ENCODE results near the gene GSK3B. TPM values are rescaled to one million over a fixed set of nuclear protein-coding genes. Genes with fewer than 3 reads are reported as not detected.
"Not testable (repeated sequence)": the region's sequence is repeated elsewhere in the genome, so short reads cannot be mapped to it uniquely, and the experiment has no call there.

GSK3B gene
- polyA plus RNA-seq, 6 donors from 2014 or later = 11.3 to 26.1 (median 14.9) TPM

- Mint-ChIP-seq H3K9me3 (peaks cover 0 to 28% (median 22%) of the 10 kb centered on the region in 7 donors), H3K27me3 (no peaks in the 10 kb centered on the region), H3K4me3 (no peak overlapping the region), H3K4me1 (peaks cover 0 to 8% (median 8%) of the 10 kb centered on the region in 3 donors), H3K36me3 (peaks cover 25 to 28% of the 10 kb centered on the region in 2 donors), H3K27ac (peak overlapping the region in 1 of 6 donors; percentile 50)
- ATAC-seq (ENCODE audit: low read depth in 2 of 2) = peak; percentile 58 to 65
- DNase-seq = peak; percentile 40
Observed at GRCh38 chr3:119891944-119892721, 202.1 kb downstream of the GSK3B start.

DNA sequence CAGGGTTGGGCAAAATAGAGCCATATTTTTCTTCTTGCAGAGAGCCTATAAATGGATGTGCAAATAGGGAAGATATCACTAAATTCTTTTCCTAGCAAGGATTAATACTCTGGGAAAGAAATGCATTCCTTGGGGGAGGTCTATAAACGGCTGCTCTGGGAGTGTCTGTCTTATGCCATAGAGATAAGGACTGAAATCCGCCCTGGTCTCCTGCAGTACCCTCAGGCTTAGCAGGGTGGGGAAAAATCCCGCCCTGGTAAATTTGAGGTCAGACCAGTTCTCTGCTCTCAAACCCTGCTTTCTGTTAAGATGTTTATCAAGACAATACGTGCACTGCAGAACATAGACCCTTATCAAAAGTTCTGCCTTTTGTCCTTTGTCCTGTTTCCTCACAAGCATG is 205.6 kb downstream of the GSK3B start:
- not testable (repeated sequence) for H3K27me3 Mint-ChIP-seq; ATAC-seq (ENCODE audit: low read depth in 2 of 2); H3K27ac Mint-ChIP-seq; DNase-seq; H3K4me3 Mint-ChIP-seq
- Mint-ChIP-seq H3K9me3 (peaks cover 0 to 30% (median 24%) of the 10 kb centered on the region in 7 donors), H3K36me3 (peaks cover 37 to 47% of the 10 kb centered on the region in 2 donors), H3K4me1 (peaks cover 0 to 13% (median 9%) of the 10 kb centered on the region in 3 donors)

DNA sequence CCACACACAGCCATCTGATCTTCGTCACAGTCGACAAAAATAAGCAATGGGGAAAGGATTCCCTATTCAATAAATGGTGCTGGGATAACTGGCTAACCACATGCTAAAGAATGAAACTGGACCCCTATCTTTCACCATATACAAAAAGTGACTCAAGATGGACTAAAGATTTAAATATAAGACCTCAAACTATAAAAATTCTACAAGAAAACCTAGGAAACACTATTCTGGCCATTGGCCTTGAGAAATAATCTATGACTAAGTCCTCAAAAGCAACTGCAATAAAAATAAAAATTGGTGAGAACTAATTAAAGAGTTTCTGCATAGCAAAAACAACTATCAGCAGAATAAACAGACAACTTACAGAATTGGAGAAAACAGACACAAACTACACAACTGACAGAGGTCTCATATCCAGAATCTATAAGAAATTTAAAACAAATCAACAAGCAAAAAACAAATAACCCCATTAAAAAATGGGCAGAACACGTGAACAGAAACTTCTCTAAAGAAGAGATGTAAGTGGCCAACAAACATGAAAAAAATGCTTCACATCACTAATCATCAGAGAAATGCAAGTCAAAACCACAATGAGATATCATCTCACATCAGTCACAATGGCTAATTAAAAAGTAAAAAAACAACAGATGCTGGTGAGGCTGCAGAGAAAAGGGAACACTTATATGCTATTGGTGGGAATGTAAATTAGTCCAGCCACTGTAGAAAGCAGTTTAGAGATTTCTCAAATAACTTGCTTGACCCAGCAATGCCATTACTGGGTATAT is 208.3 kb downstream of the GSK3B start:
- H3K36me3 Mint-ChIP-seq = peaks cover 42 to 54% of the 10 kb centered on the region in 2 donors

GRCh38 chr3:119884161-119884557 is 210.1 kb downstream of the GSK3B start:
- Mint-ChIP-seq H3K36me3 (peaks cover 49 to 56% of the 10 kb centered on the region in 2 donors), H3K27ac (peak overlapping the region in 1 of 6 donors; percentile 91), H3K27me3 (no peaks in the 10 kb centered on the region), H3K4me3 (no peak overlapping the region), H3K4me1 (peaks cover 0 to 6% (median 2%) of the 10 kb centered on the region in 3 donors), H3K9me3 (peaks cover 0 to 24% (median 21%) of the 10 kb centered on the region in 7 donors)
- no peak for ATAC-seq (ENCODE audit: low read depth in 2 of 2)
- no peak for DNase-seq

More for the DNA sequence above, 208.3 kb downstream of the GSK3B start:
- Mint-ChIP-seq H3K4me3 (no peak overlapping the region), H3K27ac (peak overlapping the region in 1 of 6 donors; percentile 21), H3K27me3 (no peaks in the 10 kb centered on the region), H3K4me1 (peaks cover 0 to 6% (median 2%) of the 10 kb centered on the region in 3 donors), H3K9me3 (peaks cover 0 to 30% (median 24%) of the 10 kb centered on the region in 7 donors)
- no peak for DNase-seq
- ATAC-seq (ENCODE audit: low read depth in 2 of 2) = no peak

GRCh38 chr3:119883461-119884160 is 210.6 kb downstream of the GSK3B start:
- no peak for ATAC-seq (ENCODE audit: low read depth in 2 of 2)
- Mint-ChIP-seq H3K4me1 (peaks cover 0 to 6% (median 2%) of the 10 kb centered on the region in 3 donors), H3K36me3 (peaks cover 44 to 52% of the 10 kb centered on the region in 2 donors), H3K9me3 (peaks cover 0 to 19% (median 15%) of the 10 kb centered on the region in 7 donors), H3K27me3 (no peaks in the 10 kb centered on the region), H3K27ac (peak overlapping the region in 1 of 6 donors; percentile 91), H3K4me3 (no peak overlapping the region)
- no peak for DNase-seq

DNA sequence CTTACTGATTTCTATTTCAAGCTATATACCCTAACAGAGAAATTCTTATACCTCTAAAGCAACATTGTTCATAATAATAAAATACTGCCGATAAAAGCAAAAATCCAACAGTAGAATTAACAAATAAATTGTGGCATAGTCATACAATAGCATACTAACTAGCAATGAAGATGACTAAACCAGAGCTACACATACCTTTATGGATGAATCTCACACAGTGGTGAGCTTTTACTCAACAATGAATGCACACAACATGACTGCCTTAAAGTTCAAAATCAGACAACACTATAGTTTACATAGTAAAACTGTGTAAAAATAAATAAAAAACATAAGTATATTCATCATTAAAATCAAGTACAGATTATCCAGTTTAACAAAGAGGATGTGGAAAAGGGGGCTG is 213.3 kb downstream of the GSK3B start:
- Mint-ChIP-seq H3K9me3 (no peaks in the 10 kb centered on the region), H3K36me3 (peaks cover 26 to 32% of the 10 kb centered on the region in 2 donors), H3K4me1 (peaks cover 0 to 6% (median 2%) of the 10 kb centered on the region in 3 donors), H3K27ac (no peak overlapping the region), H3K27me3 (no peaks in the 10 kb centered on the region), H3K4me3 (no peak overlapping the region)
- no peak for ATAC-seq (ENCODE audit: low read depth in 2 of 2)
- DNase-seq = no peak

- peaks cover 6 to 11% (median 9%) of the 10 kb centered on the region in 3 donors for H3K4me1 Mint-ChIP-seq
- peaks cover 5 to 7% of the 10 kb centered on the region in 2 donors for H3K36me3 Mint-ChIP-seq
- no peak for ATAC-seq (ENCODE audit: low read depth in 2 of 2)
- no peaks in the 10 kb centered on the region for H3K9me3 Mint-ChIP-seq
- no peak overlapping the region for H3K4me3 Mint-ChIP-seq
- no peak for DNase-seq
- H3K27ac Mint-ChIP-seq = no peak overlapping the region
- H3K27me3 Mint-ChIP-seq = no peaks in the 10 kb centered on the region
Observed at GRCh38 chr3:119873646-119874045, 220.6 kb downstream of the GSK3B start.

DNA sequence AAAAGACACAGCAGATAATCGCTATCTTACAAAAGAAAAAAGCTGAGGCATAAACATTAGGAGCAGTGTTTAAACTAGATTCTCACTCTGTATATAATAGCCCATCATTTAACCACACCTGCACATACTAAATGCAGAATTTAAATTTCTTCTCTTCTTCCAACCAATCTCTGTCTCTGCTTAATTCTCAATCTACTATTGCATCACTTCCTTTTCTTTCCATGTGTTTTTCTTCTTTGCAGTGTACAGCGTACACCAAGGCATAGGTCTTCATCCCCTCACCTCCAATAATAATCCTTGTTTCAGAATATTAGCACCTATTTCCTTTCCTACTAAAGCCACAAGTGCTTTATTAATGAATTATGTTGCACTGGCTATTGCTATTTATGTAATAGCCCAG is 221.5 kb downstream of the GSK3B start:
- peaks cover 9 to 18% (median 12%) of the 10 kb centered on the region in 3 donors for H3K4me1 Mint-ChIP-seq
- H3K4me3 Mint-ChIP-seq = no peak overlapping the region
- ATAC-seq (ENCODE audit: low read depth in 2 of 2) = no peak
- no peaks in the 10 kb centered on the region for H3K27me3 Mint-ChIP-seq
- peaks cover 7 to 8% of the 10 kb centered on the region in 2 donors for H3K36me3 Mint-ChIP-seq
- no peak for DNase-seq
- no peaks in the 10 kb centered on the region for H3K9me3 Mint-ChIP-seq
- H3K27ac Mint-ChIP-seq = no peak overlapping the region

DNA sequence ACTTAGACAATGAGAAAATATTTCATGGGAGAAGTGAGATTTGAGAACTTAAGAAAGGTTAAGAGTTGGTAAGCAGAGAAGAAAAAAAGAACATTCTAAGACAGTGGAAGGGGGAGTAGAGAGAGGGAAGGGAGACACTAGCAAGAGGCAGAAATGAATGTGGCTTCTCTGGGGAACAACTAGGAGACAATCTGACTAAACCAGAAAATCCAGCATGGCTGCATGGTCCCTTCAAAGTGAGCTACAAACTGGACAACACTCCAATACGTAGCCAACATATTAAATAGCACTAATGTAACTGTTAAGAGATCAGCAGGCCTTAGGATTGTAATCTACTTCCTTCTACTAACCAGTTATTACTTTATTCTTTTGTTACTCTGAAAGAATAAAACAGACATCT is 222.7 kb downstream of the GSK3B start:
- ATAC-seq (ENCODE audit: low read depth in 2 of 2) = no peak
- H3K36me3 Mint-ChIP-seq = peaks cover 7 to 14% of the 10 kb centered on the region in 2 donors
- peak overlapping the region in 3 of 6 donors; percentile 6 to 83 (median 18) for H3K27ac Mint-ChIP-seq
- no peaks in the 10 kb centered on the region for H3K9me3 Mint-ChIP-seq
- H3K27me3 Mint-ChIP-seq = no peaks in the 10 kb centered on the region
- no peak overlapping the region for H3K4me3 Mint-ChIP-seq
- peaks cover 9 to 20% (median 12%) of the 10 kb centered on the region in 3 donors for H3K4me1 Mint-ChIP-seq
- no peak for DNase-seq

- Mint-ChIP-seq H3K36me3 (peaks cover 7 to 14% of the 10 kb centered on the region in 2 donors), H3K9me3 (no peaks in the 10 kb centered on the region), H3K27me3 (no peaks in the 10 kb centered on the region), H3K4me1 (peaks cover 9 to 20% (median 12%) of the 10 kb centered on the region in 3 donors), H3K4me3 (no peak overlapping the region), H3K27ac (peak overlapping the region in 1 of 6 donors; percentile 39)
- ATAC-seq (ENCODE audit: low read depth in 2 of 2) (no peak), DNase-seq (no peak)
Observed at GRCh38 chr3:119870512-119870911, 223.7 kb downstream of the GSK3B start.

- H3K36me3 Mint-ChIP-seq = peaks cover 19 to 34% of the 10 kb centered on the region in 2 donors
- no peak overlapping the region for H3K27ac Mint-ChIP-seq
- peaks cover 0 to 6% (median 0%) of the 10 kb centered on the region in 7 donors for H3K9me3 Mint-ChIP-seq
- no peak overlapping the region for H3K4me3 Mint-ChIP-seq
- peaks cover 0 to 8% (median 7%) of the 10 kb centered on the region in 3 donors for H3K4me1 Mint-ChIP-seq
- no peak for DNase-seq
- no peaks in the 10 kb centered on the region for H3K27me3 Mint-ChIP-seq
- ATAC-seq (ENCODE audit: low read depth in 2 of 2) = no peak
Observed at GRCh38 chr3:119864476-119864875, 229.8 kb downstream of the GSK3B start.

GRCh38 chr3:119862616-119863015 is 231.6 kb downstream of the GSK3B start:
- H3K27ac Mint-ChIP-seq = no peak overlapping the region
- peaks cover 36 to 40% of the 10 kb centered on the region in 2 donors for H3K36me3 Mint-ChIP-seq
- ATAC-seq (ENCODE audit: low read depth in 2 of 2) (no peak), DNase-seq (no peak)
- H3K27me3 Mint-ChIP-seq = no peaks in the 10 kb centered on the region
- peaks cover 0 to 13% (median under 1%) of the 10 kb centered on the region in 7 donors for H3K9me3 Mint-ChIP-seq
- H3K4me3 Mint-ChIP-seq = no peak overlapping the region
- peaks cover 0 to under 1% (median 0%) of the 10 kb centered on the region in 3 donors for H3K4me1 Mint-ChIP-seq

DNA sequence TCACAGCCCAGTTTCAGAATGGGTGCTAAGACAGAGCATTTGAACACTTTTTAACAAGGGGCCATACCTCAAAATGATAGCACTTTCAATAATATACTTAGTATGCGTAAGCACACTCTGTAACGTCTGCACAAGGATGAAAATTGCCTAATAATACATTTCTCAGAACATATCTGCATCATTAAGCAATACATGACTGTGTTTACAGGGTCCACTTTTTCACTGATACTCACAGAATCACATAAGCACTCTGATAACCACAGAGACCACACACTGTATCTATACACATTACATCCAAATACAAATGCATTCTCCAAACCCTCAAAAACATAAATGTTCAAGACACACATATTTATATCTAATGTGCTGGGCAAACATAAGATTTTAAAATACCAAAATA is 232.6 kb downstream of the GSK3B start:
- no peak overlapping the region for H3K4me3 Mint-ChIP-seq
- DNase-seq = no peak
- H3K9me3 Mint-ChIP-seq = peaks cover 0 to 13% (median 3%) of the 10 kb centered on the region in 7 donors
- ATAC-seq (ENCODE audit: low read depth in 2 of 2) = no peak
- no peaks in the 10 kb centered on the region for H3K27me3 Mint-ChIP-seq
- peaks cover 43 to 44% of the 10 kb centered on the region in 2 donors for H3K36me3 Mint-ChIP-seq
- H3K27ac Mint-ChIP-seq = no peak overlapping the region
- no peaks in the 10 kb centered on the region for H3K4me1 Mint-ChIP-seq

Measured in naive B cell (primary cell).